H9 (cell line): ENCODE results near the gene NTMT1. TPM values are rescaled to one million over a fixed set of nuclear protein-coding genes. Genes with fewer than 3 reads are reported as not detected.

ENCODE experiments used
- DNase-seq: peaks from one replicate; pipeline ENCODE4 v3.0.0-alpha.2; 2017
- H2AFZ ChIP-seq: one replicate; pipeline ENCODE4 v1.6.1; 2013; ENCODE audit warnings: mild to moderate bottlenecking, low read length, control low read depth, moderate library complexity
- H2AK5ac ChIP-seq: 2 replicates; pipeline ENCODE4 v1.6.1; 2013; ENCODE audit warnings: low read length, control low read depth, mixed read lengths; ENCODE audit not compliant: insufficient read length
- H2BK120ac ChIP-seq: one replicate; pipeline ENCODE4 v1.6.1; 2013; ENCODE audit warnings: low read depth, mild to moderate bottlenecking, low read length, control low read depth, inconsistent platforms; ENCODE audit not compliant: poor library complexity, severe bottlenecking
- H2BK12ac ChIP-seq: 2 replicates; pipeline ENCODE4 v1.6.1; 2013; ENCODE audit warnings: low read length, control low read depth, mixed read lengths, low read depth; ENCODE audit not compliant: insufficient read length
- H2BK15ac ChIP-seq: 2 replicates; pipeline ENCODE4 v1.6.1; 2013; ENCODE audit warnings: low read depth, low read length, control low read depth
- H2BK20ac ChIP-seq: one replicate; pipeline ENCODE4 v1.6.1; 2013; ENCODE audit warnings: low read depth, mild to moderate bottlenecking, low read length, control low read depth, inconsistent platforms; ENCODE audit not compliant: poor library complexity, severe bottlenecking
- H2BK5ac ChIP-seq: 2 replicates; pipeline ENCODE4 v1.6.1; 2013; ENCODE audit warnings: low read length, control low read depth, mixed read lengths; ENCODE audit not compliant: insufficient read length
- H3K14ac ChIP-seq: 2 replicates; pipeline ENCODE4 v1.6.1; 2013; ENCODE audit warnings: low read length, control low read depth; ENCODE audit not compliant: insufficient read depth
- H3K18ac ChIP-seq: 2 replicates; pipeline ENCODE4 v1.6.1; 2013; ENCODE audit warnings: low read depth, mild to moderate bottlenecking, mixed read lengths, low read length, control low read depth; ENCODE audit not compliant: insufficient read length
- H3K23ac ChIP-seq: 2 replicates; pipeline ENCODE4 v1.6.1; 2013; ENCODE audit warnings: low read length, control low read depth, mixed read lengths, low read depth; ENCODE audit not compliant: insufficient read length
- H3K23me2 ChIP-seq: 2 replicates; pipeline ENCODE4 v1.6.1; 2013; ENCODE audit warnings: low read depth, mild to moderate bottlenecking, mixed read lengths, low read length, control low read depth; ENCODE audit not compliant: insufficient read length, poor library complexity, severe bottlenecking
- H3K27ac ChIP-seq: 2 replicates; pipeline ENCODE4 v1.5.1; 2013; ENCODE audit warnings: low read length, control low read depth, mixed read lengths, low read depth; ENCODE audit not compliant: insufficient read length
- H3K27me3 ChIP-seq: 2 replicates; pipeline ENCODE4 v1.6.1; 2013; ENCODE audit warnings: low read length, control low read depth, inconsistent platforms; ENCODE audit not compliant: insufficient read depth
- H3K4ac ChIP-seq: 2 replicates; pipeline ENCODE4 v1.6.1; 2013; ENCODE audit warnings: low read depth, mild to moderate bottlenecking, control low read depth, inconsistent platforms, low read length, moderate library complexity
- H3K4me1 ChIP-seq: 2 replicates; pipeline ENCODE4 v1.6.1; 2013; ENCODE audit warnings: low read length, control low read depth, inconsistent platforms; ENCODE audit not compliant: insufficient read depth
- H3K4me2 ChIP-seq: 2 replicates; pipeline ENCODE4 v1.6.1; 2013; ENCODE audit warnings: low read length, control low read depth, mixed read lengths; ENCODE audit not compliant: insufficient read length, insufficient read depth
- H3K56ac ChIP-seq: 2 replicates; pipeline ENCODE4 v1.6.1; 2013; ENCODE audit warnings: low read depth, mild to moderate bottlenecking, mixed read lengths, low read length, control low read depth; ENCODE audit not compliant: insufficient read length
- H3K79me1 ChIP-seq: 2 replicates; pipeline ENCODE4 v1.6.1; 2013; ENCODE audit warnings: low read depth, mild to moderate bottlenecking, moderate library complexity, low read length, control low read depth, inconsistent platforms; ENCODE audit not compliant: insufficient read depth, poor library complexity, severe bottlenecking
- H3K79me2 ChIP-seq: 2 replicates; pipeline ENCODE4 v1.6.1; 2013; ENCODE audit warnings: low read length, control low read depth, inconsistent platforms; ENCODE audit not compliant: insufficient read depth
- H3K9ac ChIP-seq: 2 replicates; pipeline ENCODE4 v1.6.1; 2013; ENCODE audit warnings: low read length, control low read depth, mixed read lengths; ENCODE audit not compliant: insufficient read length; ENCODE audit errors: extremely low read depth
- H3K9me3 ChIP-seq: one replicate; pipeline ENCODE4 v1.6.1; 2013; ENCODE audit warnings: low read depth, low read length, inconsistent platforms; ENCODE audit not compliant: control insufficient read depth
- H3T11ph ChIP-seq: one replicate; pipeline ENCODE4 v1.6.1; 2013; ENCODE audit warnings: mild to moderate bottlenecking, low read length, control low read depth, inconsistent platforms
- H4K20me1 ChIP-seq: one replicate; pipeline ENCODE4 v1.6.1; 2013; ENCODE audit not compliant: control insufficient read depth, insufficient read length, insufficient read depth
- H4K5ac ChIP-seq: 2 replicates; pipeline ENCODE4 v1.6.1; 2013; ENCODE audit warnings: low read depth, mild to moderate bottlenecking, mixed read lengths, low read length, control low read depth; ENCODE audit not compliant: insufficient read length
- H4K8ac ChIP-seq: replicated peaks from 2 replicates; pipeline ENCODE4 v1.6.1; 2013; ENCODE audit warnings: low read length, control low read depth, mixed read lengths, low read depth; ENCODE audit not compliant: insufficient read length
- H4K91ac ChIP-seq: 2 replicates; pipeline ENCODE4 v1.6.1; 2013; ENCODE audit warnings: low read depth, mild to moderate bottlenecking, moderate library complexity, mixed read lengths, low read length, control low read depth; ENCODE audit not compliant: insufficient read length
- H3K27ac Mint-ChIP-seq, 3 experiments: 2 replicates in 2 of 3; 3 replicates in 1 of 3; pipeline ENCODE4 v1.8.0; 2020 to 2021; ENCODE audit warnings: mixed read lengths in 3 of 3, mild to moderate bottlenecking in 1 of 3, moderate library complexity in 1 of 3
- H3K27me3 Mint-ChIP-seq: 2 replicates; pipeline ENCODE4 v1.8.0; 2021; ENCODE audit warnings: low read depth, mild to moderate bottlenecking, moderate library complexity, mixed read lengths
- H3K36me3 Mint-ChIP-seq, 3 experiments: 2 replicates in 2 of 3; 3 replicates in 1 of 3; pipeline ENCODE4 v1.8.0; 2020 to 2021; ENCODE audit warnings: low read depth in 3 of 3, mixed read lengths in 3 of 3; ENCODE audit not compliant: insufficient read depth in 1 of 3
- H3K4me1 Mint-ChIP-seq, 2 experiments: 2 replicates each; pipeline ENCODE4 v1.8.0; 2020; ENCODE audit warnings: mixed read lengths in 2 of 2
- H3K4me3 Mint-ChIP-seq, 2 experiments: 2 replicates in 1 of 2; 3 replicates in 1 of 2; pipeline ENCODE4 v1.8.0; 2020 to 2021; ENCODE audit warnings: mild to moderate bottlenecking in 2 of 2, mixed read lengths in 2 of 2, moderate library complexity in 1 of 2
- H3K9me3 Mint-ChIP-seq, 2 experiments: 2 replicates in 1 of 2; 3 replicates in 1 of 2; pipeline ENCODE4 v1.8.0; 2020; ENCODE audit warnings: mild to moderate bottlenecking in 2 of 2, mixed read lengths in 2 of 2, moderate library complexity in 1 of 2
- CTCF ChIP-seq: fragments of 200-600 bp; sonication (generic); conservative IDR thresholded peaks from 3 replicates; pipeline ENCODE4 v1.8.0; 2021; ENCODE audit warnings: antibody characterized with exemption, mild to moderate bottlenecking
- WGBS: extraction: QIAGEN DNeasy Blood & Tissue Kit; methylation state at CpG from one replicate; pipeline ENCODE4 v1.1.7; 2013; ENCODE audit warnings: missing lambda C conversion rate, low lambda C conversion rate, mixed read lengths; ENCODE audit not compliant: insufficient read length; ENCODE audit errors: extremely low coverage; 5-methylcytosine and 5-hydroxymethylcytosine counted together
- total RNA-seq: library from RNA; stranded (reverse); gene quantifications from 2 replicates; pipeline ENCODE4 v1.2.1, GENCODE V29; 2021

NTMT1 gene
- total RNA-seq, 1 experiment from 2014 or later = 57.9 TPM

GRCh38 chr9:129640871-129641749 is 15.1 kb downstream of the NTMT1 start:
- no peak overlapping the region for H2BK120ac ChIP-seq
- no peaks in the 10 kb centered on the region for H4K20me1 ChIP-seq
- H3K18ac ChIP-seq = no peak overlapping the region
- H3K23ac ChIP-seq = no peak overlapping the region
- no peaks in the 10 kb centered on the region for H3K9me3 ChIP-seq
- H3K4me2 ChIP-seq = peak overlapping the region; percentile 59
- H3K79me2 ChIP-seq = peaks cover 3% of the 10 kb centered on the region; the same call in 1 of the 2 replicates
- H3K23me2 ChIP-seq = peaks cover 12% of the 10 kb centered on the region
- no peak overlapping the region for H3K4ac ChIP-seq
- H3K9ac ChIP-seq = peak overlapping the region; percentile 76
- H4K91ac ChIP-seq = no peak overlapping the region
- H3K27me3 Mint-ChIP-seq = peaks cover 2% of the 10 kb centered on the region
- H2BK15ac ChIP-seq = no peak overlapping the region
- no peaks in the 10 kb centered on the region; a peak in 1 of 5 replicates for H3K9me3 Mint-ChIP-seq
- no peak overlapping the region for H4K8ac ChIP-seq
- WGBS = no CpG with 5 or more reads among the region's 44 CpGs
- H3K27ac ChIP-seq = no peak overlapping the region
- peak overlapping the region; percentile 80 to 85 for H3K4me3 Mint-ChIP-seq
- H3T11ph ChIP-seq = no peak overlapping the region
- peaks cover 7 to 17% of the 10 kb centered on the region in 2 experiments for H3K4me1 Mint-ChIP-seq
- H3K4me1 ChIP-seq = no peaks in the 10 kb centered on the region
- no peak overlapping the region for H2BK20ac ChIP-seq
- no peak overlapping the region for H2AFZ ChIP-seq
- no peak overlapping the region; the same call in 1 of the 2 replicates for H3K14ac ChIP-seq
- H2BK12ac ChIP-seq = no peak overlapping the region
- H3K56ac ChIP-seq = no peak overlapping the region
- H4K5ac ChIP-seq = no peak overlapping the region
- no peak for DNase-seq
- TF ChIP-seq CTCF = no peak
- H3K36me3 Mint-ChIP-seq = peaks cover 6 to 20% (median 17%) of the 10 kb centered on the region in 3 experiments
- no peak overlapping the region for H2BK5ac ChIP-seq
- peaks cover 11% of the 10 kb centered on the region for H3K79me1 ChIP-seq
- no peaks in the 10 kb centered on the region for H3K27me3 ChIP-seq
- peak overlapping the region in 2 of 3 experiments; percentile 55 to 61; a peak in 1 of 7 replicates for H3K27ac Mint-ChIP-seq
- H2AK5ac ChIP-seq = no peak overlapping the region
